Mucosa of stomach (tissue), 1 donor: ENCODE results near the gene CHDH.

Experiments
- H3K27me3 ChIP-seq: one replicate; pipeline ENCODE4 v1.7.0; 2013; ENCODE audit warnings: mild to moderate bottlenecking, low read length; ENCODE audit not compliant: control insufficient read depth, insufficient read depth
- H3K36me3 ChIP-seq: one replicate; pipeline ENCODE4 v1.7.0; 2013; ENCODE audit warnings: low read length; ENCODE audit not compliant: control insufficient read depth, insufficient read depth
- H3K4me1 ChIP-seq: one replicate; pipeline ENCODE4 v1.7.0; 2013; ENCODE audit warnings: mild to moderate bottlenecking, low read length; ENCODE audit not compliant: control insufficient read depth, insufficient read depth
- H3K4me3 ChIP-seq: one replicate; pipeline ENCODE4 v1.7.0; 2013; ENCODE audit warnings: low read length
- H3K9ac ChIP-seq: one replicate; pipeline ENCODE4 v1.7.0; 2013; ENCODE audit warnings: mild to moderate bottlenecking, low read length, moderate library complexity
- H3K9me3 ChIP-seq: one replicate; pipeline ENCODE4 v1.7.0; 2013; ENCODE audit warnings: mild to moderate bottlenecking, low read length, moderate library complexity; ENCODE audit not compliant: control insufficient read depth
- donor health status: Pancreatic carcinoma.

The CHDH gene

GRCh38 chr3:53809764-53810400 lies 36.3 kb downstream of the CHDH start:
- no peaks in the 10 kb centered on the region for H3K27me3 ChIP-seq
- H3K9me3 ChIP-seq, result no peaks in the 10 kb centered on the region
- H3K9ac ChIP-seq, result no peak overlapping the region
- no peaks in the 10 kb centered on the region for H3K4me1 ChIP-seq
- H3K36me3 ChIP-seq, result no peaks in the 10 kb centered on the region
- H3K4me3 ChIP-seq, result no peak overlapping the region

- Histone ChIP-seq H3K27me3 (no peaks in the 10 kb centered on the region), H3K9me3 (no peaks in the 10 kb centered on the region), H3K9ac (no peak overlapping the region), H3K4me1 (no peaks in the 10 kb centered on the region), H3K36me3 (no peaks in the 10 kb centered on the region), H3K4me3 (no peak overlapping the region)
These were observed 37.0 kb downstream of the CHDH start for GRCh38 chr3:53809267-53809666.

GRCh38 chr3:53808496-53808895 lies 37.7 kb downstream of the CHDH start:
- Histone ChIP-seq H3K9ac (no peak overlapping the region), H3K4me1 (no peaks in the 10 kb centered on the region), H3K4me3 (no peak overlapping the region), H3K36me3 (no peaks in the 10 kb centered on the region), H3K27me3 (no peaks in the 10 kb centered on the region), H3K9me3 (no peaks in the 10 kb centered on the region)

- no peaks in the 10 kb centered on the region for H3K36me3 ChIP-seq
- H3K9me3 ChIP-seq, result no peaks in the 10 kb centered on the region
- H3K4me3 ChIP-seq, result no peak overlapping the region
- no peak overlapping the region for H3K9ac ChIP-seq
- no peaks in the 10 kb centered on the region for H3K4me1 ChIP-seq
- H3K27me3 ChIP-seq, result no peaks in the 10 kb centered on the region
These were observed 39.0 kb downstream of the CHDH start for GRCh38 chr3:53807117-53807810.

GRCh38 chr3:53806182-53807116 lies 39.8 kb downstream of the CHDH start:
- H3K9me3 ChIP-seq, result no peaks in the 10 kb centered on the region
- no peak overlapping the region for H3K4me3 ChIP-seq
- H3K36me3 ChIP-seq, result no peaks in the 10 kb centered on the region
- no peak overlapping the region for H3K9ac ChIP-seq
- H3K27me3 ChIP-seq, result no peaks in the 10 kb centered on the region
- H3K4me1 ChIP-seq, result no peaks in the 10 kb centered on the region

- Histone ChIP-seq H3K4me1 (no peaks in the 10 kb centered on the region), H3K27me3 (no peaks in the 10 kb centered on the region), H3K36me3 (no peaks in the 10 kb centered on the region), H3K9me3 (no peaks in the 10 kb centered on the region), H3K4me3 (no peak overlapping the region), H3K9ac (no peak overlapping the region)
These were observed 40.6 kb downstream of the CHDH start for GRCh38 chr3:53805463-53806159.

GRCh38 chr3:53804697-53805462 lies 41.3 kb downstream of the CHDH start:
- no peak overlapping the region for H3K9ac ChIP-seq
- H3K4me3 ChIP-seq, result no peak overlapping the region
- no peaks in the 10 kb centered on the region for H3K9me3 ChIP-seq
- H3K4me1 ChIP-seq, result no peaks in the 10 kb centered on the region
- H3K27me3 ChIP-seq, result no peaks in the 10 kb centered on the region
- H3K36me3 ChIP-seq, result no peaks in the 10 kb centered on the region

- Histone ChIP-seq H3K4me3 (no peak overlapping the region), H3K4me1 (no peaks in the 10 kb centered on the region), H3K9ac (no peak overlapping the region), H3K27me3 (no peaks in the 10 kb centered on the region), H3K9me3 (no peaks in the 10 kb centered on the region), H3K36me3 (no peaks in the 10 kb centered on the region)
These were observed 42.2 kb downstream of the CHDH start for GRCh38 chr3:53803816-53804695.

- H3K4me3 ChIP-seq, result no peak overlapping the region
- H3K36me3 ChIP-seq, result no peaks in the 10 kb centered on the region
- no peaks in the 10 kb centered on the region for H3K27me3 ChIP-seq
- no peaks in the 10 kb centered on the region for H3K9me3 ChIP-seq
- H3K9ac ChIP-seq, result no peak overlapping the region
- no peaks in the 10 kb centered on the region for H3K4me1 ChIP-seq
These were observed 42.9 kb downstream of the CHDH start for GRCh38 chr3:53803124-53803815.

- no peaks in the 10 kb centered on the region for H3K9me3 ChIP-seq
These were observed 43.9 kb downstream of the CHDH start for GRCh38 chr3:53802256-53802880.

More at GRCh38 chr3:53802256-53802880, 43.9 kb downstream of the CHDH start:
- Histone ChIP-seq H3K36me3 (no peaks in the 10 kb centered on the region), H3K27me3 (no peaks in the 10 kb centered on the region), H3K9ac (no peak overlapping the region), H3K4me1 (no peaks in the 10 kb centered on the region), H3K4me3 (no peak overlapping the region)
